GM23338 (cell line): ENCODE data around the gene RAB11FIP4. TPM values are rescaled to one million over a fixed set of nuclear protein-coding genes. Genes with fewer than 3 reads are reported as not detected.

Experiments used
- ATAC-seq: fragments of 200-7000 bp; cut with Tn5 transposase; 3 replicates; pipeline ENCODE4 v1.9.1; 2020
- DNase-seq: peaks from one replicate; pipeline ENCODE4 v3.0.0-alpha.2; 2015; ENCODE audit warnings: low spot score
- H2AFZ ChIP-seq: fragments of 200-600 bp; sonication (generic); 2 replicates; pipeline ENCODE4 v1.8.0; 2016; ENCODE audit warnings: antibody characterized with exemption, mild to moderate bottlenecking, moderate library complexity
- H3F3A ChIP-seq: fragments of 200-600 bp; sonication (generic); replicated peaks from 2 replicates; pipeline ENCODE4 v1.8.0; 2017; ENCODE audit warnings: antibody characterized with exemption, mixed run types, low read depth
- H3K27ac ChIP-seq: fragments of 200-600 bp; sonication (generic); 2 replicates; pipeline ENCODE4 v1.6.1; 2016; ENCODE audit warnings: low read depth
- H3K27me3 ChIP-seq: fragments of 200-600 bp; sonication (generic); 2 replicates; pipeline ENCODE4 v1.8.0; 2016; ENCODE audit warnings: mild to moderate bottlenecking, mixed run types, moderate library complexity; ENCODE audit not compliant: insufficient read depth
- H3K36me3 ChIP-seq: fragments of 200-600 bp; sonication (generic); 2 replicates; pipeline ENCODE4 v1.8.0; 2016; ENCODE audit warnings: mild to moderate bottlenecking; ENCODE audit not compliant: insufficient read depth
- H3K4me1 ChIP-seq: fragments of 200-600 bp; sonication (generic); 2 replicates; pipeline ENCODE4 v1.8.0; 2016; ENCODE audit warnings: mild to moderate bottlenecking, moderate library complexity; ENCODE audit not compliant: insufficient read depth
- H3K4me2 ChIP-seq: fragments of 200-600 bp; sonication (generic); 2 replicates; pipeline ENCODE4 v1.7.1; 2017; ENCODE audit warnings: mixed run types
- H3K4me3 ChIP-seq: fragments of 200-600 bp; sonication (generic); 2 replicates; pipeline ENCODE4 v1.6.1; 2016; ENCODE audit warnings: mixed run types
- H3K79me2 ChIP-seq: fragments of 200-600 bp; sonication (generic); replicated peaks from 2 replicates; pipeline ENCODE4 v1.8.0; 2017; ENCODE audit warnings: mild to moderate bottlenecking; ENCODE audit not compliant: insufficient read depth
- H3K9me2 ChIP-seq: fragments of 200-600 bp; sonication (generic); 2 replicates; pipeline ENCODE4 v1.8.0; 2017; ENCODE audit not compliant: insufficient read depth
- H4K20me1 ChIP-seq: fragments of 200-600 bp; sonication (generic); replicated peaks from 2 replicates; pipeline ENCODE4 v1.8.0; 2017; ENCODE audit warnings: mild to moderate bottlenecking; ENCODE audit not compliant: insufficient read depth
- H3K27ac Mint-ChIP-seq: 2 replicates; pipeline ENCODE4 v1.8.0; 2020; ENCODE audit warnings: inconsistent platforms, mild to moderate bottlenecking, moderate library complexity, mixed read lengths
- H3K27me3 Mint-ChIP-seq: 3 replicates; pipeline ENCODE4 v1.8.0; 2022; ENCODE audit warnings: low read depth, mild to moderate bottlenecking, moderate library complexity, mixed read lengths, inconsistent platforms; ENCODE audit not compliant: insufficient read depth, poor library complexity
- H3K36me3 Mint-ChIP-seq: 3 replicates; pipeline ENCODE4 v1.8.0; 2021; ENCODE audit warnings: low read depth, mild to moderate bottlenecking, inconsistent platforms, moderate library complexity, mixed read lengths
- H3K4me1 Mint-ChIP-seq: 3 replicates; pipeline ENCODE4 v1.8.0; 2020; ENCODE audit warnings: mild to moderate bottlenecking, inconsistent platforms, mixed read lengths
- H3K4me3 Mint-ChIP-seq: 3 replicates; pipeline ENCODE4 v1.8.0; 2021; ENCODE audit warnings: moderate library complexity, mild to moderate bottlenecking, inconsistent platforms, mixed read lengths
- H3K9me3 Mint-ChIP-seq: 3 replicates; pipeline ENCODE4 v1.8.0; 2020; ENCODE audit warnings: moderate library complexity, mild to moderate bottlenecking, inconsistent platforms, mixed read lengths
- NANOG ChIP-seq: IDR thresholded peaks from 2 replicates; pipeline ENCODE4 v1.6.1; 2016; ENCODE audit warnings: antibody characterized with exemption, borderline replicate concordance
- ZNF114 ChIP-seq: fragments of 250-450 bp; sonication (Bioruptor Pico); IDR thresholded peaks from 2 replicates; pipeline ENCODE4 v1.5.0; 2020; ENCODE audit warnings: mild to moderate bottlenecking, moderate library complexity
- polyA plus RNA-seq: library from polyadenylated mRNA; unstranded; fragments of >200 nt; fragmentation: Nextera tagmentation; extraction: Ambion mirVana; gene quantifications from 2 replicates; pipeline ENCODE4 v1.2.1, GENCODE V29; 2016
- total RNA-seq: library from RNA; depleted of rRNA; stranded (reverse); fragments of >200 nt; shearing (Covaris generic); gene quantifications from 2 replicates; pipeline ENCODE4 v1.2.3, GENCODE V29; 2014
- TF ChIP-seq, protein P1 (sequence below): fragments of 250-450 bp; sonication (Bioruptor Pico); IDR thresholded peaks from 2 replicates; pipeline ENCODE4 v1.5.0; 2020; ENCODE audit warnings: mild to moderate bottlenecking, moderate library complexity
- TF ChIP-seq, protein P2 (sequence below): IDR thresholded peaks from one replicate; pipeline ENCODE4 v1.6.1; 2018; ENCODE audit warnings: antibody characterized with exemption; ENCODE audit not compliant: unreplicated experiment

RAB11FIP4 gene
- total and polyA plus RNA-seq, 2 experiments from 2014 or later, result 26.0 to 65.6 TPM

DNA sequence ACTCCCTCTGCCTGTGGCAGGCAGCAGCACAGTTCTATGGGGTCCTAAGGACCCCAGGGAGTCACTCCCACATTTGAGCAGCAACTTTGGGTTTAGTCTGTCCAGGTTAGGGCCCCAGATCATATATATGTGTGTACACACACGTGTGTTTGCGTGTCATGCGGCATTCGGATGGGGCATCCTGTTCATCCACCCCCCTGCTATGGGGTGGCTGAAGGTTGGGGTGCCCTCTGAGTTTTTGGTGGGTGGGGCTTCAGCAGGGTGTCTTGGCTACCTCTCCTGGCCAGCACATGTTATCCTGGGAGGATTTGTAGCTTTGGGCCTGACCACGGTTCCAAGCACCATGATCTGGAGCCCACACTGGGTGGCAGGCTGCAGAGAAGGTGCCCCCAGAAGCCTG is 100.7 kb downstream of the RAB11FIP4 start:
- H3K36me3 Mint-ChIP-seq, result no peaks in the 10 kb centered on the region; the same call in 2 of the 3 replicates
- H3K36me3 ChIP-seq, result no peaks in the 10 kb centered on the region
- H3K27ac ChIP-seq, result no peak overlapping the region
- H3K9me2 ChIP-seq, result no peaks in the 10 kb centered on the region
- peaks cover 10% of the 10 kb centered on the region for H3K27me3 Mint-ChIP-seq
- peaks cover 66% of the 10 kb centered on the region for H3K79me2 ChIP-seq
- peaks cover 43% of the 10 kb centered on the region for H3K4me1 ChIP-seq
- TF ChIP-seq NANOG (no peak), ZNF114 (no peak)
- TF ChIP-seq, protein P1, sequence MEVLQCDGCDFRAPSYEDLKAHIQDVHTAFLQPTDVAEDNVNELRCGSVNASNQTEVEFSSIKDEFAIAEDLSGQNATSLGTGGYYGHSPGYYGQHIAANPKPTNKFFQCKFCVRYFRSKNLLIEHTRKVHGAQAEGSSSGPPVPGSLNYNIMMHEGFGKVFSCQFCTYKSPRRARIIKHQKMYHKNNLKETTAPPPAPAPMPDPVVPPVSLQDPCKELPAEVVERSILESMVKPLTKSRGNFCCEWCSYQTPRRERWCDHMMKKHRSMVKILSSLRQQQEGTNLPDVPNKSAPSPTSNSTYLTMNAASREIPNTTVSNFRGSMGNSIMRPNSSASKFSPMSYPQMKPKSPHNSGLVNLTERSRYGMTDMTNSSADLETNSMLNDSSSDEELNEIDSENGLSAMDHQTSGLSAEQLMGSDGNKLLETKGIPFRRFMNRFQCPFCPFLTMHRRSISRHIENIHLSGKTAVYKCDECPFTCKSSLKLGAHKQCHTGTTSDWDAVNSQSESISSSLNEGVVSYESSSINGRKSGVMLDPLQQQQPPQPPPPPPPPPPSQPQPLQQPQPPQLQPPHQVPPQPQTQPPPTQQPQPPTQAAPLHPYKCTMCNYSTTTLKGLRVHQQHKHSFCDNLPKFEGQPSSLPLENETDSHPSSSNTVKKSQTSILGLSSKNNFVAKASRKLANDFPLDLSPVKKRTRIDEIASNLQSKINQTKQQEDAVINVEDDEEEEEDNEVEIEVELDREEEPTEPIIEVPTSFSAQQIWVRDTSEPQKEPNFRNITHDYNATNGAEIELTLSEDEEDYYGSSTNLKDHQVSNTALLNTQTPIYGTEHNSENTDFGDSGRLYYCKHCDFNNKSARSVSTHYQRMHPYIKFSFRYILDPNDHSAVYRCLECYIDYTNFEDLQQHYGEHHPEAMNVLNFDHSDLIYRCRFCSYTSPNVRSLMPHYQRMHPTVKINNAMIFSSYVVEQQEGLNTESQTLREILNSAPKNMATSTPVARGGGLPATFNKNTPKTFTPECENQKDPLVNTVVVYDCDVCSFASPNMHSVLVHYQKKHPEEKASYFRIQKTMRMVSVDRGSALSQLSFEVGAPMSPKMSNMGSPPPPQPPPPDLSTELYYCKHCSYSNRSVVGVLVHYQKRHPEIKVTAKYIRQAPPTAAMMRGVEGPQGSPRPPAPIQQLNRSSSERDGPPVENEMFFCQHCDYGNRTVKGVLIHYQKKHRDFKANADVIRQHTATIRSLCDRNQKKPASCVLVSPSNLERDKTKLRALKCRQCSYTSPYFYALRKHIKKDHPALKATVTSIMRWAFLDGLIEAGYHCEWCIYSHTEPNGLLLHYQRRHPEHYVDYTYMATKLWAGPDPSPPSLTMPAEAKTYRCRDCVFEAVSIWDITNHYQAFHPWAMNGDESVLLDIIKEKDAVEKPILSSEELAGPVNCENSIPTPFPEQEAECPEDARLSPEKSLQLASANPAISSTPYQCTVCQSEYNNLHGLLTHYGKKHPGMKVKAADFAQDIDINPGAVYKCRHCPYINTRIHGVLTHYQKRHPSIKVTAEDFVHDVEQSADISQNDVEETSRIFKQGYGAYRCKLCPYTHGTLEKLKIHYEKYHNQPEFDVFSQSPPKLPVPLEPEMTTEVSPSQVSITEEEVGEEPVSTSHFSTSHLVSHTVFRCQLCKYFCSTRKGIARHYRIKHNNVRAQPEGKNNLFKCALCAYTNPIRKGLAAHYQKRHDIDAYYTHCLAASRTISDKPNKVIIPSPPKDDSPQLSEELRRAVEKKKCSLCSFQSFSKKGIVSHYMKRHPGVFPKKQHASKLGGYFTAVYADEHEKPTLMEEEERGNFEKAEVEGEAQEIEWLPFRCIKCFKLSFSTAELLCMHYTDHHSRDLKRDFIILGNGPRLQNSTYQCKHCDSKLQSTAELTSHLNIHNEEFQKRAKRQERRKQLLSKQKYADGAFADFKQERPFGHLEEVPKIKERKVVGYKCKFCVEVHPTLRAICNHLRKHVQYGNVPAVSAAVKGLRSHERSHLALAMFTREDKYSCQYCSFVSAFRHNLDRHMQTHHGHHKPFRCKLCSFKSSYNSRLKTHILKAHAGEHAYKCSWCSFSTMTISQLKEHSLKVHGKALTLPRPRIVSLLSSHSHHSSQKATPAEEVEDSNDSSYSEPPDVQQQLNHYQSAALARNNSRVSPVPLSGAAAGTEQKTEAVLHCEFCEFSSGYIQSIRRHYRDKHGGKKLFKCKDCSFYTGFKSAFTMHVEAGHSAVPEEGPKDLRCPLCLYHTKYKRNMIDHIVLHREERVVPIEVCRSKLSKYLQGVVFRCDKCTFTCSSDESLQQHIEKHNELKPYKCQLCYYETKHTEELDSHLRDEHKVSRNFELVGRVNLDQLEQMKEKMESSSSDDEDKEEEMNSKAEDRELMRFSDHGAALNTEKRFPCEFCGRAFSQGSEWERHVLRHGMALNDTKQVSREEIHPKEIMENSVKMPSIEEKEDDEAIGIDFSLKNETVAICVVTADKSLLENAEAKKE (CRISPR knock-in tag), result no peak
- TF ChIP-seq, protein P2, sequence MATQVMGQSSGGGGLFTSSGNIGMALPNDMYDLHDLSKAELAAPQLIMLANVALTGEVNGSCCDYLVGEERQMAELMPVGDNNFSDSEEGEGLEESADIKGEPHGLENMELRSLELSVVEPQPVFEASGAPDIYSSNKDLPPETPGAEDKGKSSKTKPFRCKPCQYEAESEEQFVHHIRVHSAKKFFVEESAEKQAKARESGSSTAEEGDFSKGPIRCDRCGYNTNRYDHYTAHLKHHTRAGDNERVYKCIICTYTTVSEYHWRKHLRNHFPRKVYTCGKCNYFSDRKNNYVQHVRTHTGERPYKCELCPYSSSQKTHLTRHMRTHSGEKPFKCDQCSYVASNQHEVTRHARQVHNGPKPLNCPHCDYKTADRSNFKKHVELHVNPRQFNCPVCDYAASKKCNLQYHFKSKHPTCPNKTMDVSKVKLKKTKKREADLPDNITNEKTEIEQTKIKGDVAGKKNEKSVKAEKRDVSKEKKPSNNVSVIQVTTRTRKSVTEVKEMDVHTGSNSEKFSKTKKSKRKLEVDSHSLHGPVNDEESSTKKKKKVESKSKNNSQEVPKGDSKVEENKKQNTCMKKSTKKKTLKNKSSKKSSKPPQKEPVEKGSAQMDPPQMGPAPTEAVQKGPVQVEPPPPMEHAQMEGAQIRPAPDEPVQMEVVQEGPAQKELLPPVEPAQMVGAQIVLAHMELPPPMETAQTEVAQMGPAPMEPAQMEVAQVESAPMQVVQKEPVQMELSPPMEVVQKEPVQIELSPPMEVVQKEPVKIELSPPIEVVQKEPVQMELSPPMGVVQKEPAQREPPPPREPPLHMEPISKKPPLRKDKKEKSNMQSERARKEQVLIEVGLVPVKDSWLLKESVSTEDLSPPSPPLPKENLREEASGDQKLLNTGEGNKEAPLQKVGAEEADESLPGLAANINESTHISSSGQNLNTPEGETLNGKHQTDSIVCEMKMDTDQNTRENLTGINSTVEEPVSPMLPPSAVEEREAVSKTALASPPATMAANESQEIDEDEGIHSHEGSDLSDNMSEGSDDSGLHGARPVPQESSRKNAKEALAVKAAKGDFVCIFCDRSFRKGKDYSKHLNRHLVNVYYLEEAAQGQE, result no peak
- H3K4me3 ChIP-seq, result no peak overlapping the region
- H3K9me3 Mint-ChIP-seq, result no peaks in the 10 kb centered on the region
- H3K27ac Mint-ChIP-seq, result no peak overlapping the region; the same call in none of the 2 replicates
- peaks cover 62% of the 10 kb centered on the region for H3K4me1 Mint-ChIP-seq
- H2AFZ ChIP-seq, result no peak overlapping the region
- H3K4me2 ChIP-seq, result no peak overlapping the region
- H3F3A ChIP-seq, result peaks cover 16% of the 10 kb centered on the region
- no peaks in the 10 kb centered on the region for H3K27me3 ChIP-seq
- no peak overlapping the region for H3K4me3 Mint-ChIP-seq
- DNase-seq (no peak), ATAC-seq (no peak)
- no peaks in the 10 kb centered on the region; the same call in 1 of the 2 replicates for H4K20me1 ChIP-seq
